ENCODE results near the gene ARPC2. TPM values are rescaled to one million over a fixed set of nuclear protein-coding genes. Genes with fewer than 3 reads are reported as not detected.

The ARPC2 gene
- total and polyA plus RNA-seq, 2 of the 13 experiments (the other 11 are each of a cell fraction or from before 2014, with no cell fraction given) = 168 to 303 TPM

DNA sequence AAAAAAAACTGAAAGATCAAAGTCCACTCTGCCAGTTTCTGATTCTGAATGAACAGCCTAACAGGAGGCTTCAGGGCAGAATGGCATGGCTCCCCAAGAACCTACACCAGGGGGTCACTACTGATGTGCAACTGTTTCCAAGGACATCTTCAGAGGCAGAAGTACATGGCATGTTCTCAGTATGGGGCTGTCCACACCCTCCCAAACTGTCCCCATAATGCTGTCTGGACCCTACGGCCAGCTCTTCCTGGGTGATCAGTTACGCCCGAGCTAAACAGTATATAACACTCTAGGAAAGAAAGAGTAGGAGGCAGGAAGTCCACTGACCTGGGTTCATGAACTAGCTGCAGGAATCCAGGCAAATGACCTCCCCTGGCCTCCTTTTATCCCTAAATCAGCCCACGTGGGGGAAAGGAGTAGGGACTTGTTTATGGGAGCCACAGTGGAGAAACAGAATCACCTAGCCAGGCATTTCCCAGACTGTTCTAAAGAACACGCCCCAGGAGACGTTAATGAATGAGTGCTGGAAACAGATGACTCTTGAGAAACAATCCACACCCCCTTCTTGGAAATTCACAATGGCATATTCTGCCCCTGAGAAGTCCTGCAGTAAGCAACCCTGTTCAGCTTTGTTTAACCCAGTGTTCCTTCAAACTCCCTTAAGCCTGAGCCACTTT is 72.8 kb downstream of the ARPC2 start (continued):
- TF ChIP-seq, protein P1, sequence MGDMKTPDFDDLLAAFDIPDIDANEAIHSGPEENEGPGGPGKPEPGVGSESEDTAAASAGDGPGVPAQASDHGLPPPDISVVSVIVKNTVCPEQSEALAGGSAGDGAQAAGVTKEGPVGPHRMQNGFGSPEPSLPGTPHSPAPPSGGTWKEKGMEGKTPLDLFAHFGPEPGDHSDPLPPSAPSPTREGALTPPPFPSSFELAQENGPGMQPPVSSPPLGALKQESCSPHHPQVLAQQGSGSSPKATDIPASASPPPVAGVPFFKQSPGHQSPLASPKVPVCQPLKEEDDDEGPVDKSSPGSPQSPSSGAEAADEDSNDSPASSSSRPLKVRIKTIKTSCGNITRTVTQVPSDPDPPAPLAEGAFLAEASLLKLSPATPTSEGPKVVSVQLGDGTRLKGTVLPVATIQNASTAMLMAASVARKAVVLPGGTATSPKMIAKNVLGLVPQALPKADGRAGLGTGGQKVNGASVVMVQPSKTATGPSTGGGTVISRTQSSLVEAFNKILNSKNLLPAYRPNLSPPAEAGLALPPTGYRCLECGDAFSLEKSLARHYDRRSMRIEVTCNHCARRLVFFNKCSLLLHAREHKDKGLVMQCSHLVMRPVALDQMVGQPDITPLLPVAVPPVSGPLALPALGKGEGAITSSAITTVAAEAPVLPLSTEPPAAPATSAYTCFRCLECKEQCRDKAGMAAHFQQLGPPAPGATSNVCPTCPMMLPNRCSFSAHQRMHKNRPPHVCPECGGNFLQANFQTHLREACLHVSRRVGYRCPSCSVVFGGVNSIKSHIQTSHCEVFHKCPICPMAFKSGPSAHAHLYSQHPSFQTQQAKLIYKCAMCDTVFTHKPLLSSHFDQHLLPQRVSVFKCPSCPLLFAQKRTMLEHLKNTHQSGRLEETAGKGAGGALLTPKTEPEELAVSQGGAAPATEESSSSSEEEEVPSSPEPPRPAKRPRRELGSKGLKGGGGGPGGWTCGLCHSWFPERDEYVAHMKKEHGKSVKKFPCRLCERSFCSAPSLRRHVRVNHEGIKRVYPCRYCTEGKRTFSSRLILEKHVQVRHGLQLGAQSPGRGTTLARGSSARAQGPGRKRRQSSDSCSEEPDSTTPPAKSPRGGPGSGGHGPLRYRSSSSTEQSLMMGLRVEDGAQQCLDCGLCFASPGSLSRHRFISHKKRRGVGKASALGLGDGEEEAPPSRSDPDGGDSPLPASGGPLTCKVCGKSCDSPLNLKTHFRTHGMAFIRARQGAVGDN (CRISPR knock-in tag; IDR thresholded peaks at IDR 0.05) = peak; percentile 20
- TF ChIP-seq ZNF850 (CRISPR knock-in tag; conservative IDR thresholded peaks at IDR 0.05) (0 out of 2 replicates have a peak, but pooled peaks have one; percentile 77), FOXK2 (IDR thresholded peaks at IDR 0.05) (no peak), ZFX (CRISPR knock-in tag; IDR thresholded peaks at IDR 0.05; ENCODE audit: low read depth) (peak; percentile 39), NR2F1 (CRISPR knock-in tag; IDR thresholded peaks at IDR 0.05) (peak; percentile 58 to 62; a peak in 2 of 4 replicates), GRHL1 (CRISPR knock-in tag; conservative IDR thresholded peaks at IDR 0.05) (no peak), RFXAP (CRISPR knock-in tag; IDR thresholded peaks at IDR 0.05; ENCODE audit: borderline replicate concordance) (peak; percentile 60; the same call in 1 of the 2 replicates), LCORL (IDR thresholded peaks at IDR 0.05) (no peak), LCORL (CRISPR knock-in tag; IDR thresholded peaks at IDR 0.05) (peak; percentile 70), HMGXB4 (CRISPR knock-in tag; IDR thresholded peaks at IDR 0.05; ENCODE audit: borderline replicate concordance in 1 of 2, low read depth in 1 of 2) (peak in 1 of 2 experiments; percentile 37; a peak in 1 of 4 replicates), CBFB (CRISPR knock-in tag; IDR thresholded peaks at IDR 0.05) (no peak), PCBP2 (optimal IDR thresholded peaks at IDR 0.05; ENCODE audit: low read depth, low read length, poor library complexity, severe bottlenecking) (no peak), IRF9 (CRISPR knock-in tag; IDR thresholded peaks at IDR 0.05; ENCODE audit: borderline replicate concordance) (0 out of 2 replicates have a peak, but pooled peaks have one; percentile 22)
- TF ChIP-seq, protein P2, sequence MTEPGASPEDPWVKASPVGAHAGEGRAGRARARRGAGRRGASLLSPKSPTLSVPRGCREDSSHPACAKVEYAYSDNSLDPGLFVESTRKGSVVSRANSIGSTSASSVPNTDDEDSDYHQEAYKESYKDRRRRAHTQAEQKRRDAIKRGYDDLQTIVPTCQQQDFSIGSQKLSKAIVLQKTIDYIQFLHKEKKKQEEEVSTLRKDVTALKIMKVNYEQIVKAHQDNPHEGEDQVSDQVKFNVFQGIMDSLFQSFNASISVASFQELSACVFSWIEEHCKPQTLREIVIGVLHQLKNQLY (CRISPR knock-in tag; IDR thresholded peaks at IDR 0.05) = peak; percentile 34; the same call in 1 of the 2 replicates
- TF ChIP-seq, protein P3, sequence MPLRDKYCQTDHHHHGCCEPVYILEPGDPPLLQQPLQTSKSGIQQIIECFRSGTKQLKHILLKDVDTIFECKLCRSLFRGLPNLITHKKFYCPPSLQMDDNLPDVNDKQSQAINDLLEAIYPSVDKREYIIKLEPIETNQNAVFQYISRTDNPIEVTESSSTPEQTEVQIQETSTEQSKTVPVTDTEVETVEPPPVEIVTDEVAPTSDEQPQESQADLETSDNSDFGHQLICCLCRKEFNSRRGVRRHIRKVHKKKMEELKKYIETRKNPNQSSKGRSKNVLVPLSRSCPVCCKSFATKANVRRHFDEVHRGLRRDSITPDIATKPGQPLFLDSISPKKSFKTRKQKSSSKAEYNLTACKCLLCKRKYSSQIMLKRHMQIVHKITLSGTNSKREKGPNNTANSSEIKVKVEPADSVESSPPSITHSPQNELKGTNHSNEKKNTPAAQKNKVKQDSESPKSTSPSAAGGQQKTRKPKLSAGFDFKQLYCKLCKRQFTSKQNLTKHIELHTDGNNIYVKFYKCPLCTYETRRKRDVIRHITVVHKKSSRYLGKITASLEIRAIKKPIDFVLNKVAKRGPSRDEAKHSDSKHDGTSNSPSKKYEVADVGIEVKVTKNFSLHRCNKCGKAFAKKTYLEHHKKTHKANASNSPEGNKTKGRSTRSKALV (CRISPR knock-in tag; IDR thresholded peaks at IDR 0.05) = peak; percentile 68; the same call in 1 of the 2 replicates
